Hepatocyte (in vitro differentiated cells): ENCODE results near the gene YJEFN3. TPM values are rescaled to one million over a fixed set of nuclear protein-coding genes. Genes with fewer than 3 reads are reported as not detected.

Source experiments
- DNase-seq: peaks from one replicate; pipeline ENCODE4 v3.0.0-alpha.2; 2016; ENCODE audit warnings: low spot score
- H2AFZ ChIP-seq: fragments of 200-600 bp; sonication (generic); 2 replicates; pipeline ENCODE4 v1.6.0; 2016; ENCODE audit warnings: antibody characterized with exemption, mild to moderate bottlenecking
- H3K27ac ChIP-seq: fragments of 200-600 bp; sonication (generic); 2 replicates; pipeline ENCODE4 v1.5.1; 2016; ENCODE audit warnings: mild to moderate bottlenecking
- H3K27me3 ChIP-seq: fragments of 200-600 bp; sonication (generic); 2 replicates; pipeline ENCODE4 v1.6.1; 2016
- H3K36me3 ChIP-seq: fragments of 200-600 bp; sonication (generic); replicated peaks from 2 replicates; pipeline ENCODE4 v1.5.1; 2016; ENCODE audit warnings: low read depth; ENCODE audit not compliant: insufficient read depth
- H3K4me1 ChIP-seq: fragments of 200-600 bp; sonication (generic); 2 replicates; pipeline ENCODE4 v1.5.1; 2016; ENCODE audit warnings: mild to moderate bottlenecking, moderate library complexity; ENCODE audit not compliant: insufficient read depth
- H3K4me2 ChIP-seq: fragments of 200-600 bp; sonication (generic); 2 replicates; pipeline ENCODE4 v1.6.0; 2016
- H3K4me3 ChIP-seq: fragments of 200-600 bp; sonication (generic); 2 replicates; pipeline ENCODE4 v1.5.1; 2016; ENCODE audit warnings: mild to moderate bottlenecking
- H3K79me2 ChIP-seq: fragments of 200-600 bp; sonication (generic); 2 replicates; pipeline ENCODE4 v1.6.0; 2017; ENCODE audit warnings: mild to moderate bottlenecking
- H3K9me2 ChIP-seq: fragments of 200-600 bp; sonication (generic); replicated peaks from 2 replicates; pipeline ENCODE4 v1.6.0; 2017; ENCODE audit warnings: mild to moderate bottlenecking; ENCODE audit not compliant: insufficient read depth
- H3K9me3 ChIP-seq: fragments of 200-600 bp; sonication (generic); 2 replicates; pipeline ENCODE4 v1.5.1; 2016; ENCODE audit warnings: low read depth, mild to moderate bottlenecking
- H4K20me1 ChIP-seq: fragments of 200-600 bp; sonication (generic); 2 replicates; pipeline ENCODE4 v1.6.0; 2016; ENCODE audit warnings: mild to moderate bottlenecking; ENCODE audit not compliant: insufficient read depth, poor library complexity, severe bottlenecking
- EZH2 ChIP-seq: fragments of 200-600 bp; sonication (generic); IDR thresholded peaks from 2 replicates; pipeline ENCODE4 v1.6.1; 2016; ENCODE audit warnings: antibody characterized with exemption, mild to moderate bottlenecking, borderline replicate concordance
- EZH2phosphoT487 ChIP-seq: fragments of 200-600 bp; sonication (generic); IDR thresholded peaks from one replicate; pipeline ENCODE4 v1.6.1; 2018; ENCODE audit warnings: antibody characterized with exemption, mild to moderate bottlenecking, low read depth, moderate library complexity; ENCODE audit not compliant: unreplicated experiment, severe bottlenecking
- WGBS: methylation state at CpG from one replicate; pipeline ENCODE4 v1.1.6; 2016; ENCODE audit warnings: low lambda C conversion rate; ENCODE audit errors: missing lambda C conversion rate; 5-methylcytosine and 5-hydroxymethylcytosine counted together
- polyA plus RNA-seq: library from polyadenylated mRNA; unstranded; fragments of >200 nt; fragmentation: Nextera tagmentation; extraction: Ambion mirVana; gene quantifications from 2 replicates; pipeline ENCODE4 v1.2.1, GENCODE V29; 2016
- total RNA-seq: library from RNA; depleted of rRNA; stranded (reverse); fragments of >200 nt; gene quantifications from 2 replicates; pipeline ENCODE4 v1.2.3, GENCODE V29; 2014
- TF ChIP-seq, protein P1 (sequence below): fragments of 200-600 bp; sonication (generic); IDR thresholded peaks from 2 replicates; pipeline ENCODE4 v1.5.1; 2016; ENCODE audit warnings: antibody characterized with exemption, mild to moderate bottlenecking; ENCODE audit not compliant: poor library complexity

YJEFN3 gene
- total and polyA plus RNA-seq, 2 experiments from 2014 or later: 3.0 to 12.5 TPM

DNA sequence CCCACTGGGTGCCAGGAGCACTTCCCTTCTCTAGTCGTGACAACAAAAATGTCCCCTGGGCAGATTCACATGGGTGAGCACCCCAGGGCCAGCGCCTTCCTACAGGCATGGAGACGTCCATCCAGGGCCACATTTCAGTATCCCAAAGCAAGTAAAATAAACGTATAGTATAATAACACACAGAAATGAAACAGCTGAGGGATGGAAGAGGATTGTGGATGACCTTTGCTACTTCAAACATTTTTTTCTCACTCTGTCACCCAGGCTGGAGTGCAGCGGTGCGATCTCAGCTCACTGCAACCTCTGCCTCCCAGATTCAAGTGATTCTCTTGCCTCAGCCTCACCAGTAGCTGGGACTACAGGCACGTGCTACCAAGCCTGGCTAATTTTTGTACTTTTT lies 37.6 kb downstream of the YJEFN3 start:
- Histone ChIP-seq H3K9me3 (no peaks in the 10 kb centered on the region), H3K36me3 (no peaks in the 10 kb centered on the region), H3K27me3 (no peaks in the 10 kb centered on the region), H3K9me2 (no peaks in the 10 kb centered on the region), H3K27ac (no peak overlapping the region), H3K79me2 (no peaks in the 10 kb centered on the region), H3K4me3 (no peak overlapping the region), H4K20me1 (no peaks in the 10 kb centered on the region), H2AFZ (no peak overlapping the region), H3K4me1 (no peaks in the 10 kb centered on the region), H3K4me2 (no peak overlapping the region)
- TF ChIP-seq EZH2phosphoT487: no peak
- TF ChIP-seq EZH2: no peak
- TF ChIP-seq, protein P1, sequence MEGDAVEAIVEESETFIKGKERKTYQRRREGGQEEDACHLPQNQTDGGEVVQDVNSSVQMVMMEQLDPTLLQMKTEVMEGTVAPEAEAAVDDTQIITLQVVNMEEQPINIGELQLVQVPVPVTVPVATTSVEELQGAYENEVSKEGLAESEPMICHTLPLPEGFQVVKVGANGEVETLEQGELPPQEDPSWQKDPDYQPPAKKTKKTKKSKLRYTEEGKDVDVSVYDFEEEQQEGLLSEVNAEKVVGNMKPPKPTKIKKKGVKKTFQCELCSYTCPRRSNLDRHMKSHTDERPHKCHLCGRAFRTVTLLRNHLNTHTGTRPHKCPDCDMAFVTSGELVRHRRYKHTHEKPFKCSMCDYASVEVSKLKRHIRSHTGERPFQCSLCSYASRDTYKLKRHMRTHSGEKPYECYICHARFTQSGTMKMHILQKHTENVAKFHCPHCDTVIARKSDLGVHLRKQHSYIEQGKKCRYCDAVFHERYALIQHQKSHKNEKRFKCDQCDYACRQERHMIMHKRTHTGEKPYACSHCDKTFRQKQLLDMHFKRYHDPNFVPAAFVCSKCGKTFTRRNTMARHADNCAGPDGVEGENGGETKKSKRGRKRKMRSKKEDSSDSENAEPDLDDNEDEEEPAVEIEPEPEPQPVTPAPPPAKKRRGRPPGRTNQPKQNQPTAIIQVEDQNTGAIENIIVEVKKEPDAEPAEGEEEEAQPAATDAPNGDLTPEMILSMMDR: no peak
- 79% methylated on average over 7 of the region's 7 CpGs for WGBS
- DNase-seq: no peak

DNA sequence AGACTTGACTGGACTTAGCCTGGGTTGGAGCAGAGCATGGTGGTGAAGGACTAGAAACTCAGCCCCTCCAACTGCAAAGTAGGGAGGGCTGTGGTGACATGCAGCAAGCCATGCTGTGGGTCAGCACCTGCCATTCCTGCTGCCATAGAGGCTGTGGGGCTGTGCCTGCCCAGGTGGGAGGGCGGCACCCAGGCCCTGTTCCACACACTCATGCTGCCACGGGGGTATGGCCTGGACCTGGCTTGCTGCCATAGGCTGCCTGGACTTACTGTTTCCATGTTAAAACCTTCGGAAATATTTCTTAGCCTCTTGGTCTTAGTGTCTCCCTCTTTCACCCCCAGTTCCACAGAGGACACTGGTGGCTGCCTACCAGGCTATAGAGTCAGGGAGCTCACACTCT lies 38.7 kb downstream of the YJEFN3 start:
- 96% methylated on average over 3 of the region's 3 CpGs for WGBS
- H3K27ac ChIP-seq: no peak overlapping the region
- no peaks in the 10 kb centered on the region for H3K27me3 ChIP-seq
- no peaks in the 10 kb centered on the region for H3K79me2 ChIP-seq
- H3K4me2 ChIP-seq: no peak overlapping the region
- H3K36me3 ChIP-seq: no peaks in the 10 kb centered on the region
- no peaks in the 10 kb centered on the region for H4K20me1 ChIP-seq
- H2AFZ ChIP-seq: no peak overlapping the region
- no peak overlapping the region for H3K4me3 ChIP-seq
- no peak for DNase-seq
- H3K9me2 ChIP-seq: no peaks in the 10 kb centered on the region
- TF ChIP-seq, protein P1: no peak
- TF ChIP-seq EZH2phosphoT487 (no peak), EZH2 (no peak)
- H3K4me1 ChIP-seq: no peaks in the 10 kb centered on the region
- H3K9me3 ChIP-seq: no peaks in the 10 kb centered on the region

DNA sequence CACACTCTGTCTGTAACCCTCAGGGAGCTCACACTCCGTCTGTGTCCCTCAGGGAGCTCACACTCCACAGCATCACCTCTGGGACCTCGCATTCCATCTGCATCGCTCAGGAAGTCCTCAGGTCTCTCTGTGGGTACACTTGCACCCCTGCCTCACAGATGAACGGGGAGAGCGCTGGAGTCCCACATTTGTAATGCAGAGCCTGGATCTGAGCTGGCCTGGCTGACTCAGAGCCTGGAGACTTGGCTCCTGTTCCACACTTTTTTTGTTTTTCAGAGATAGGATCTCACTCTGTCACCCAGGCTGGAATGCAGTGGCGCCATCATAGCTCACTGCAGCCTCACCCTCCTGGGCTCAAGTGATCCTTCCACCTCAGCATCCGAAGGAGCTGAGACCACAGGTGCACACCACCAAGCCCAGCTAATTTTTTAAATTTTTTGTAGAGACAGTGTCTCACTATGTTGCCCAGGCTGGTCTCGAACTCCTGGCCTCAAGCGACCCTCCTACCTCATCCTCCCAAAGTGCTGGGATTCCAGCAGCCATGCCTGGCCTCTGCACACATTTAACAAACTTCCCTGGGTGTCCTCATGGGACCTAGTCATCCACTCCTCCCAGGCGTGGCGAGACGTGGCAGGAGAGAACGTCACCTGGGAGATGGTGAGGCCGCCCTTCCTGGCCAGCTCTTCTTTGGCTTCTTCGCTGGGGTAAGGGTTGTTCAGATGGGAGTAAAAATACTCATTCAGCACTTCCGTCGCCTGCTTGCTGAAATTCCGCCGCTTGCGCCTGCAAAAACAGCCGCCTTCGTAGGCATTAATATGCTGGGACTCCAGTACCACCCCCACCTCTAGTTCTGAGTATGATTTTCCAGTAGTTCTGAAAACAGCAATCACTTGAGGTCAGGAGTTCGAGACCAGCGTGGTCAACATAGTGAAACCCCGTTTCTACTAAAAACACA lies 40.4 kb downstream of the YJEFN3 start:
- Histone ChIP-seq H4K20me1 (no peaks in the 10 kb centered on the region), H3K4me1 (no peaks in the 10 kb centered on the region), H3K79me2 (no peaks in the 10 kb centered on the region), H3K9me2 (no peaks in the 10 kb centered on the region), H3K36me3 (no peaks in the 10 kb centered on the region), H3K4me3 (no peak overlapping the region), H3K27ac (no peak overlapping the region), H3K27me3 (no peaks in the 10 kb centered on the region), H3K4me2 (no peak overlapping the region), H2AFZ (no peak overlapping the region), H3K9me3 (no peaks in the 10 kb centered on the region)
- 93% methylated on average over 25 of the region's 25 CpGs for WGBS
- no peak for DNase-seq
- TF ChIP-seq EZH2phosphoT487 (no peak), EZH2 (no peak)
- TF ChIP-seq, protein P1: no peak
